Activated naive CD4-positive, alpha-beta T cell treated with Interleukin-2 at 50 U/mL for 16 hours (primary cell): ENCODE results near the gene PKIG.
A peak's percentile ranks its signal among the peaks of the same experiment; 100 is the strongest.

ENCODE experiments used
- DNase-seq: peaks from one replicate; pipeline ENCODE4 v3.0.0-alpha.2; 2020

PKIG gene

GRCh38 chr20:44597516-44597915, 15.1 kb downstream of the PKIG start:
- DNase-seq = no peak

DNA sequence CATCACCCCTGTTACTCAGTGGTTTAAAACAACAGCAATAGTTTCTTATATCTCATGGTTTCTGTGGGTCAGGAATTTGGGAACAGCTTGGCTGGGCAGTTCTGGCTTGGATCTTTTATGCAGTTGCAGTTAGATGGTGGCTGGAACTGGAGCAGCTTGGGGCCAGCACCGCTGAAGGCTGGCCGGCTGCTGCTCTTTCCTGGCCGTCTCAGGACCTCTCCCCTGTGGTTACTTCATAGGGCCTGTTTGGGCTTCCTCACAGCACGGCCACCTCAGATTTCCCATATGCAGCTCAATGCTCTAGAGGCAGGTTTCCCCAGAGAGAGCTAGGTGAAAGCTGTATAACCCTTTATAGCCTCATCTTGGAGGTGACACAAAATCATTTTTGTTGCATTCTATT, 15.6 kb downstream of the PKIG start:
- no peak for DNase-seq

- DNase-seq = no peak
Measured at GRCh38 chr20:44598423-44599305, 16.3 kb downstream of the PKIG start.

DNA sequence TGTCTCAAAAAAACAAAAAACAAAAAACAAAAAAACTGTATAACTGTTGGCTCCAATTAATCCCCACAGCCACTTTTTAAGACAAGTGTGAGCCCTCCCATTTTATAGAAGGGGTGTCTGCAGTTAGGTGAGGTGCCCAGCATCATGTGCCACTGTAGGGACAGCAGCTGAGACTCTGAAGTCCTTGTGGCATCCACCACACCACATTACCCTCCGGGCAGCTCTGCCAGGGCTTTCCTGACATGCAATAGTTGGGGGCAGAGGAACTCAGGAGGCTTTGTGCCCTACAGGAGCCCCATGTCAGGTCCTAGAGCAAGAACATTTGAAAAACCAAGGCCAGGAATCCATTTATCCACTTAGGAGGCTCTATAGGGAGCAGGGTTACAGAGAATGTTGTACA, 17.3 kb downstream of the PKIG start:
- DNase-seq = no peak

GRCh38 chr20:44600301-44600700, 17.9 kb downstream of the PKIG start:
- no peak for DNase-seq

DNA sequence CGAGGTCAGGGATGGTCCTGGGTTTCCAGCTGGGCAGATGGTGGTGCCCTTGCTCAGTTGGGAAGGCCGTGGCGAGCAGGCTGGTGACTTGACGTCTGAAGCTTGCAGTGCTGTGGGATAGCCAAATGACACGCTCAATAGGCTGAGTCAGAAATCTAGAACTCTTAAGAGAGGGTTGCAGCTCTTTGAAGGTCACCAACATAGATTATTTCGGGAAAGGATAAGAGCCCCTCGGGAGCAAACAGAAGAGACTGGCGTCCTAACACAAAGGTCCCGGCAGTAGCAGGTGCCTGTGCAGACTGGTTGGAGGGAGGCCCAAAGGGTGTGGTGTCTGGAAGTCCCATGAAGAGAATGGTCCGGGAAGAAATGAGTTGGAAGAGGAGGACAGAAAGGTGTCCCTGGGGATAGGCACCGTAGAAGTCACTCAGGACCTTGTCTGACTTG, 18.4 kb downstream of the PKIG start:
- DNase-seq = no peak

DNA sequence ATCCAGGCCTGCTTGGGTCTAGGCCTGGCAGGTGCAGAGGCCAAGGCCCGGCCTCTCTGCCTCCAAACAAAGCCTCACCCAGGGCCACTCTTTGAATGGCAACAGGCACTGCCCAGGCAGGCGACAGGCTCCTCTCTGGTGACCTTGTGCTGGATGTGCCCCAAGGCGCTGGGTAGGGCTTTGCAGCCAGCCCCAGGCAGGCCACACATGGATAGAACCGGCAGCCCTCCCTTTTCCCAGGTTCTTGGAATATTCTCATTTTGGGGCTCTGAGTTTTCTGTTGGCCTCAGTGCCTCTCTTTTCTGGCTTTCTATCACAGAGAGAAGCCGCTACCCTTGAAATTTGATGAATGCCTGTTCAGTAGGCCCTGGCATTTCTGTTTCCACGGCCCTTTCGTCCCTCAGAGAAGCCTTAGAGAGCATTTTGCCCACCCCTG, 18.9 kb downstream of the PKIG start:
- DNase-seq = no peak

GRCh38 chr20:44601801-44602204, 19.4 kb downstream of the PKIG start:
- DNase-seq = no peak

- DNase-seq = no peak
Measured at GRCh38 chr20:44603327-44603726, 20.9 kb downstream of the PKIG start.

DNA sequence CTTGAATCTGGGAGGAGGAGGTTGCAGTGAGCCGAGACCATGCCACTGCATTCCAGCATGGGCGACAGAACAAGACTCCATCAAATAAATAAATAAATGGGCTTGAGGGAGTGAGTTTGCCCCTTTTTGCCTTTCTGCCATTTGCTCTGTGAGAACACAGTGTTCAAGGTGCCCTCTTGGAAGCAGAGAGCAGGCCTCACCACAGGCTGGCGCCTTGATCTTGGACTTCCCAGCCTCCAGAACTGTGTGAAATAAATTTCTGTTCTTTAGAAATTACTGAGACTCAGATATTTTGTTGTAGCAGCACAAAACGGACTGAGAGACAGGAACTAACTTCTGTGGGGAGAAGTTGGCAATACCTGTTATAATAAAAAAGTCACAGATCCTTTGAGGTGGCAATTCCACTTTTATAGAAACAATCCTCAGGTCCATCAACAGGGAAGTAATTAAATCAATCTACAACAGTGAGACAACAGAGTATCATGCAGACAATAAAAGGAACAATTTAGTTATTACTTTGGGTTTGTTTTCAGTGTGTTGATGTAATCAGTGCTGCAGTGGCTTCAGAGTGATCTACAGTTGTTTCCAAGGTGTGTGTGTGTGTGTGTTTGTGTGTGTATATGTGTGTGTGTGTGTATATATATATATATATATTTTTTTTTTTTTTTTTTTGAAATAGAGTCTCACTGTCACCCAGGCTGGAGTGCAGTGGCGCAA, 24.5 kb downstream of the PKIG start:
- DNase-seq = no peak

DNA sequence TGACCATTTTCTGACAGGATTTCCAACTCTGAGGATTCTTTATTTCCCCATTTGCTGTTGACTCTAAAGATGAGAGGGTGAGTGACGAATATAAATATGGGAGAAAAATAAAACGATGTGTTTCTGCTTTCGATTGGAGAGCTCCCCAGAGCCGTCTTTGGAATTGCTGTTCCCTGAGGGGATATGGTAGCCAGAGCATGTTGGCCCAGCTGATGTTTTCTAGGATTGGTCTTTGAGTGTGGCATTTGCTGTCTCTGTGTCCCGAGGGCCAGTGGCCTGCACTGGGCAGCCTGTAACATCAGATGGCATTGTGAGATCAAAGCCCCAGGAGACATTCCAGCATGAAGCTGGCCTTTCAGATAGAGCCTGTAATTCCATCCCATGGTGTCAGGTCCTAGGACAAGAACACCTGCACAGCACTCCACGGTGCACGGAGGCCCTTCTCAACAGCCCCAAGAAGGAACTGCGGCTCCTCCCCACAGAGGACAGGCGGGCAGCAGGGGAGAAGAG, 26.7 kb downstream of the PKIG start:
- no peak for DNase-seq

DNA sequence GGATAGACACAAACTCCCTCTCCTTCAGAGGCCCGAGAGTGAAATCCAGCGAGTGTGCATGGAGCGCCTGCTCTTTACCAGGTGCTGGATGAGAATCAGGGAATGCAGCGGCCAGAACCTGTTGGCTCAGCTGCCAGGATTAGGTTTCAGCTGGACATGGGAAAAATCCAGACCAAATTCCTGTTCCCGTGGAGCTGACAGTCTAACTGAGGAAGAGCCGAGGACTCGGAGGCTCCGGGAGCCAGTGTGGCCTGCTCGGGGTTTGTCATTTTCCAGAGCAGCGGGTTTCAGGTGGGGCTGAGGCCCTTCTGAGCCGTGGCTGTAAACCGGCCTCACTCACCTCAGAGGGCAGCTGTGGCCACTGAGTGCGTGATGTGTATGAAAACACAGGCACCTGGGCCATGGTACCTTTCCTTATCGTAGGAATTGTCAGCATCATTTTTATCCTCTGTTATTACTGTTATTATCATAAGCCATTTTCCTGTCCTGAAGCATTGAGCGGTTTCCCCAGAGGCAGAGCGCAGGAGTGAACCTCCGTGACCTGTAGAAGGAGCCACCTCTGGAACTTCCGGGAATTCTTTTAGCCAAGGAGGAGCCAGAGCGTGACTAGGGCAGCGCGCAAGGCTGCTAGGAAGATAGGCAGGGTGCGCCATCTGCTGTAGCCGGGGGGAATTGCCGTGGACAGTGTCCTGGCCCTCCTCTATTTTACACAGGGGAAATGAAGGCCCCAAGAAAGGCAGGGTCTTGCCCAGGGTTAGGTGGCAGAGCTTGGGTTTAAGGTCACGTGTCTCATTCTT, 27.3 kb downstream of the PKIG start:
- DNase-seq = peak; percentile 86

DNA sequence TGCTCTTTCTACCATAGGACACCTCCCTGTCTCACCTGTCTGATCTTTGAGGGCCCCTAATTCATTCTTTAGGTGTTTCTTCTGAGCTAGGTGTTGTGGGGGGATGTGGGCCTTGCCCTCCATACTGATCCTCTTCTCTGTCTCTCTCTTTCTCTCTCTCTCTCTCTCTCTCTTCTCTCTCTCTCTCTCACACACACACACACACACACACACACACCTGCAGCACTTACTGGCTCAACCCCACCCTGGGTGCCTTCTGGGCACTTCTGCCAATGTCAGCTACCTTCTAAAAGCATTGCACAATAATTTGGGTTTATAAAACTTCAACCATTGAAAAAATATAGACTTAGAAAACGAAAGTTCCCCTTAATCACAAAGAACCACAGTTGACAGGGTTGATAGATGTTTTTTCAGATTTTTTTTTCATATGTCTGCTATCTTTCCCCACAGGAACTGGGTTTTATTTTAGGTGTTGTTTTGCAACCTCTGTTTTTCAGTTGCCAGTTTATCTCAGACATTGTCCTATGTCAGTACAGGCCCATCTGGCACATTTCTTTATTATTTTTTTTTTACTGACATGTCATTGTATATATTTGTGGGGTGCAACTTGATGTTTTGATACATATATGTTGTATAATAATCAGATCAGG, 28.1 kb downstream of the PKIG start:
- DNase-seq = no peak

- no peak for DNase-seq
Measured at GRCh38 chr20:44613575-44613974, 31.2 kb downstream of the PKIG start.

GRCh38 chr20:44614525-44614924, 32.1 kb downstream of the PKIG start:
- DNase-seq = no peak

DNA sequence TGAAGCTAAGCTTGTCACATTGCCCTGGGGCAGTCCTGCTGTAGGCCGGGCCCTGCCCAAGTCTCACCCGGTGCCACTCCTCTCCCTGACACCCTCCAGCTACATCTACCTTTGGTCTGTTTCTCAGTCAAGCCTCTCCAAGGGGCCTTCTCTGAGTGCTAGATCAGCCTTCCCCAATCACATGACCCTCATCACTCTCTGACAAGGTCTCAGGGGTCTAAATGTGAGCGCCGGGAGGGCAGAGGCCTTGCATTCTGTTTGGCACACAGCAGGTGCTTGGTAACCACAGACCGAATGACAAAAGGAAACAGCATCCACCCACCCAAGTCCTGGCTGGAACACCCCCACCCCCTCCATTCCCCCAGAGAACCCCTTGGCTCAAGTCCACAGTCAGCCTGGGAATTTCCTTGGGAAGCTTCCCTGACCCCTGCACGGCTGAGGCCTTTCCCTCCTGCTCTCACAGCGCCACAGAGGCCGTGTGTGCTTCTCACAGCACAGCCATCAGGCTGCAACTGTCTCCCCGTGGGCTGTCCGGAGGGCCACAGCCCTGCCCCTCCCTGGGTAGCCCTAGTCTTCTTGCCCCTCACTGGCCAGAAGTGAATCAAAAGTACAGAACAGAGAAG, 32.9 kb downstream of the PKIG start:
- no peak for DNase-seq

DNA sequence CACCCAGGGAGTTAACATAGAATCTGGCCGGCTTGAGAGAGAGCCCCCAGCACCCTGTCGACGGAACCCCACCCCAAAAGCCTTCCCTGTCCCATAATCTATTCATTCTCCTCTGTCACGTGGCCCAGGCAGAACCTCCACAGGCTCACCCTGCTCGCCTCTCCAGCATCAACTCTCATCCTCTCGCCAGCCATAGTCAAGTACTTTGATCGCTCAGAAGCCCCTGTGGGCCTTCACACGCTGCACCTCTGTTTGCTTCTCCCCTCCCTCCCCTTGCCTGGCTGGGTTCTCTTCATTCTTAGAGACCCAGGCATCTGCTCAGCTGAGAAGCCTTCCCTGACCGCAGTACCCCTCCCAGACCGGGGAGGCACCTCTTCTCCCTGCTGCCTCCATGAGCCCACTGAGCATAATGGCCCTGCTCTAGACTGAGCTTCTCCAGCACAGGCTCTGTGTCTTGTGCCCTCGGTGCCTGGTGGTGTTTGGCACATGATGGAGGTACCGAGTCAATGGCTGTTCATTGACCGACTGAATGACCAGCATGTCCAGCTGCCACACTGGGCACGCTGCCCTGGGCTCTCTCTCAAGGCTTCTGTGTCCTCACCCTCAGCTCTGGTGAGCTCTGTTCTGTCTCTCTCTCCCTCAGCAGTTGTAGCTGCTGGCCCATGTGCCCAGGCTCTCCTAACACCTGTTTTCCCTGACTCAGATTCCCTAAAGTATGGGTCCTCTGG, 33.7 kb downstream of the PKIG start:
- no peak for DNase-seq

GRCh38 chr20:44616604-44616964, 34.2 kb downstream of the PKIG start:
- no peak for DNase-seq

- peak; percentile 44 for DNase-seq
Measured at GRCh38 chr20:44618318-44618731, 35.9 kb downstream of the PKIG start.

DNA sequence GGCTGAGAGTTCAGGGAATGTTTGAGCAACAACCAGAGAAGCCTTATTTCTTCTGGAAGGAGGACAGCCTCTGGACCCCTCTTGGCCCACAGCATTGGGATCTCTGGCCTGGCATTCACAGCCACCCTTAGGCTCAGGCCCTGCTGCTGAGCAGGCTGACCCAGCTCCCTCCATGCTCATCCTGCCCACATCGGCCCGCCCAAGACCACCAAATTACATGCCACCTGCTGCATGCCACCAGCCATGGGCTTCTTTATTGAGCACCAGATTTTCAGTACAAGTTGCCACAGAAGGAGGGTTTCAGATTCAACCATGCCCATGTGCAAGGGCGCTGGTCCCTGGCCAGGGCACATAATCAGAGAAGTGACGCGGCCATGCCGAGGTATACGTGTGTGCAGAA, 36.9 kb downstream of the PKIG start:
- no peak for DNase-seq

- no peak for DNase-seq
Measured at GRCh38 chr20:44620030-44620429, 37.7 kb downstream of the PKIG start.
